HG02885 (cell line): ENCODE measurements around the gene DUSP10.

Experiments
- ATAC-seq: cut with Tn5 transposase; IDR thresholded peaks from one replicate; pipeline ENCODE4 v1.9.1; 2021; ENCODE audit warnings: mild to moderate bottlenecking; ENCODE audit not compliant: unreplicated experiment, poor library complexity

Gene DUSP10

DNA sequence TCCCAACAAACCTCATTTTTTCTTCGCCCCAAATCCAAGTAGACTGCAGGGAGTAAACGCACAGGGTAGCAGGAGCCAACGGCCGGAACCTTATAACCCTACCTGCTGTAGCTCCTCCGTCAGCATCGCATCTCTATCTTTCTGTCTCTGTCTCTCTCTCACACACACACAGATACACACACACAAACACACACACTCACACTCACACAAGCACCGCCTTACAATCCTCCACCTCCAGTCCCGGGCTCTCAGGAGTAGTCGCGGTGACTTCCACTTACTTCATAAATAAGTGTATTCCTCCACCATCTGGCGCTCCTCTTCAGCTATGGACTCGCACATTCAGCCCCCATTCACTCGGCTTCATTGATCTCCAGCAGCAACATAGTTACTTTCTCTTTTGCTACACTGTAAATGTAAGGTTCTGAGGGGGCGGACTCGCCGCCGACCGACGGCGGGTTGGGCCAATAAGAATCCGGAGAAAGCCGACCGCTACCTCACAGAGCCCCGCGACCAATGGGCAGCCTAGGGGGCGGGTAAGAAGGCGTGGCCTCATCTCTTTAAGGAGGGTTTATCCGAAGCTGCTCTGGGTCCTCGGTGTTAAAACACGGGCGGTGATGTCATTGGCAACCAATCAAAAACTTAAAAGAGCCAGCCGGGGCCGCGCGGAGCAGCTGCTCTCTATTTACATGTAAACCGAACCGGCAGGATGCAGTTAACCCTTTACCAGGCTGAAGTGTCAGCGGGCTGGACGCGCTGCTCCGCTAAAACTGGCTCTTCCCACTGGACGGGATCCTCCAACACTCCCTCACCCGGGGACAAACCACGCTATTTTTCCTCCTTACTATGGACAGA, at the start of gene DUSP10:
Gene DUSP10, minus strand, starts transcription at position 387 of the 852 bp plus-strand sequence. CDS start 2,345 bp downstream, outside the sequence.
- peak; percentile 84 for ATAC-seq

DNA sequence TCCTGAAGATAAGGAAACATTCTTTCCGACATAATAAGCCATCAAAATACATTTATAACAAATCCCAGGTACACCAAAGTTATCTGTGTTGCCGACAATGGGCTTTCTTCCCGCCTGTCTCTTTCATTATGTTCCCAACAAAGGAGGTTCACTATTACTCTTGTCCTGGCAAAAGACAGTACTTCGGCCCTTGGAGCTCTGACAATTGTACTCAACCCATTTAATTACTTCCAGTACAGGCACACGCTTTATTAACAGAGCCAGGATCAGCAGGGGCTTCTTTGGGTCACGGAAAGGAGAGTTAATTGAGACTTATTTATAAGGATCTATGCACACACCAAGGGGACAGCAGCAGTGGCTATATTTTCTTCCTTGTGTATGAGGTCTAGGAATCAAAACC, 46.6 kb upstream of the DUSP10 start:
- ATAC-seq = no peak

DNA sequence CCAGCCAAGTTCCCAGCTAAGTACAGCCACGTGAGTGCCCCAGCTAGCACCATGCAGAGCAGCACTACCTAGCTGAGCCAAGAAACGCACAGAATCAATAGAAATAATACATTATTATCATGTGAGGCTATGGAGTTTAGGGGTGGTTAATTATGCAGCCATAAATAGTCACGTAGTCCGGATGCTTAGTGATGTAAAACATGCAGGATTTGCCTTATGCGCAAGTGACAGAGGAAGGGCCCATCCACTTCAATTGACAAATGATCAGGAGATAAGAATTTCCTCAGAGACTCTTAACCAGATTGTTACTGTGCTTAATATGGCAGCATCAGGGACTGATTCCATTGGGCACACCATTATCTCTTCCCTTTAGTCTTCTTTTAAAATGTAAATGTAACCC, 44.8 kb upstream of the DUSP10 start:
- no peak for ATAC-seq

DNA sequence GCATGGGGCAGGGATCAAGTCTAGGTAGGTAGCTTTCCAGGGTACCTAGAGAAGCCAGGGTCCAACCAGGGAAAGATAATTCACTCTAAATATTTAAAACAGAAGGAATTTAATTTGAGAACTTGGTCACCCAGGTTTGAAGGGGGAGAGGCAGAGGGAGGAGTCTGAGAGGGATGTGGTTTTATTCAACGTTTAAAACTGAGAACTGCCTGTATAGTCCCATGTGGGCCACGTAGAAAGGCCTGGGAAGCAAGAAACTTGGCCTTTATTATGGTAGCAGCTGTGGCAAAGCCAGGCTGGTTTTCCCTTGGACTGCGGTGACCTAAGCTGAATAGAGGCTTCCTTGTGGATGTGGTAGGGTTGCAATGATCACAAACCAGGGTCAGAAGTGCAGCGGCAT, 42.0 kb upstream of the DUSP10 start:
- ATAC-seq = no peak

DNA sequence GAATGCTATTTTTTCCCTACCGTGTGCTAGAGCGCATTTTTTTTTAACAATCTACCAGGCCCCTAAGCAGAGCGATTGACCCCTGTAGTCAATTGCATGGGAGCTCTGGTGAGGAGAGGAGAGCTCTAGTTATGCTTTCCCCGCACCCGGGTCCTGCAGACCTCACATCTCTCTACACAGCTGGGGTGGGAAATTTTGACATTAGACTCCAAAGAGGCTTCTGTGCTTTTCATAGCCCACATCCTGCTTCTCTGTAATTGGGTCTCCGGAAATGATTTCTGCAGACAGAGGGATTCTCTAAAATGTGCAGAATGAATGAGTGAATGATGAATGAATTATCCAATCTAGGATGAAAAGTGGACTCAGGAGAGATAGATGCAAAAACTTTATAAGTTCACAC, 41.5 kb upstream of the DUSP10 start:
- ATAC-seq = no peak

DNA sequence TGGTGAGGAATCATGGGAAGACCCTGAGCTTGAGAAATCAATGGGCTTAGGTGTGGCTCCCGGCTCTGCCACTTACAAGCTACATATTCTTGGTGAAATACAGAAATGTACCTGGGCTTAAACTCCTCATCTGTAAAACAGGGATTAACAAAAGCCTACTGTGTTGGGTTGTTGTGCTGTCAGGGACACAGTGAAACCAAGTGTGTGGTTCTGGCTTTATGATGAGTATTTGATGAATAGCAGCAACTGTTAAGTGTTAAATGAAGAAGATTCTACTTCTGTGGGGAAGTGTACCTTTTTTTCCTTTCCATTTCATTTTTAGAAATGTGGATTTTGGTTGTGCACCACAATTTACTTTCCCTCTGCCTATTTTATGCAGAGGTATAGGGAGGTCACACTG, 41.1 kb upstream of the DUSP10 start:
- no peak for ATAC-seq

DNA sequence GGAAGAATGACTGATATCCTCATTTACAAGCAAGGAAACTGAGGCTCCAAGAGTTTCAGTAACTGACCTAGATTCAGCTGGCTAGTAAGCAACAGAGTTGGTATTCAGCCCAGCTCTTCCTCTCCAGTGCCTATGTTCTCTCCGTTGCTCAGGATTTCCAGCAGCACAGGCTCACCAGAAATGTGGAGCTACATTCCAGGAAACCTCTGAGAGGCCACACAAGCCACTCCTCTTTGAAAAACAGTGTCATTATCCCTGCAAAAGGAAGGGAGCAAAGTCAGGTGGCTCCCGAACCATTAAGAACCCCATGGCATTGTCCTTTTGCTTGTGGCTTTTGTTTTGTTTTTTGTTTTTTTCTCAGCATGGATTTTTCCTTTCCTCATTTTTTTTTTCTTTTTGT, 40.6 kb upstream of the DUSP10 start:
- ATAC-seq = no peak

DNA sequence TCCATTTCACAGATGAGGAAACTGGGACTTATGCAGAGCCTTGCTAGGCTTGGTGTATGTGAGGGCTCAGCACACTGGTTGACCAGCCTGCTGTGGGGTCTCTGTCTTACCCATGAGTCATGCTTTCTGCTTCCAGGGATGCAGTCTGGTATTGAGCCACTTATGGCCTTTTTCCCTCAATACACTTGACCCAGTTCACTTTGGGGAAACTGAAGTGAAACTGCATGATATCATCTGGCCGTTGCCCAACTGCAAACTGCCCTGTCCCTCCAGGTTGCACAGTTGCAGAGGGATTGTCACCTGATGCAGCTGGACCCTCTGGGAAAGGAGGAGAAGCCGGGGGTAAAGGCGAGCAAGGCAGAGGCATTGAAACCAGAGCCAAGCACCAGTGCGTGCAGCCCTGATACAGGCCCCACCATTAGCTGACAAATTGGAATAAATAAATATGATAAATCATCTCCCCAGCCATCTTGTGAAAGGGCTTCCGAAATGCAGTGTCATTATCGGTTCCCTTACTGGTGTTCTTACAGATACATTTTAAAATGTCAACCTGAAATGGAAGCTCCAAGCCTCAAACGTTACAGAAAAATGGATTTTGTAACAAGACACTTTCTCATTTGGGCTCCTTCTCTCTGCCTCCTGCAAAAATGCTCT, 39.3 kb upstream of the DUSP10 start:
- ATAC-seq = no peak

DNA sequence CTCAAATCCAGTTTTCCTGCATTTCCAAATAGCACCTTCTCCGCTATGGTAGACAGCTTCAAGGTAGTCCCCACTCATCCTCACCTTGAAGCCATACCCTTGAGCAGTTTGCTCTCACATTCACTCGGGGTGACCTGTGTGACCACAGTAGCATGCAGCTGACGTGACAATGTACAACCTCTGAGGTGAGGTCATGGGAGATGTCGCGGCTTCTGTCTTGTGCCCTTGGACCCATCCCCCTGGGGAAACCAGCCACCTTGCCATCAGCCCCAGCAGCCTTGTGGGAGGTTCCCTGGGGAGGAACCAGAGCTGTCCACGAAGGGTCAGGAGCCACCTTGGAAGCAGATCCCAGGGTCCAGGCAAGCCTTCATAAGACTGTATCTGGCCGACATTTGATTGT, 38.3 kb upstream of the DUSP10 start:
- no peak for ATAC-seq

DNA sequence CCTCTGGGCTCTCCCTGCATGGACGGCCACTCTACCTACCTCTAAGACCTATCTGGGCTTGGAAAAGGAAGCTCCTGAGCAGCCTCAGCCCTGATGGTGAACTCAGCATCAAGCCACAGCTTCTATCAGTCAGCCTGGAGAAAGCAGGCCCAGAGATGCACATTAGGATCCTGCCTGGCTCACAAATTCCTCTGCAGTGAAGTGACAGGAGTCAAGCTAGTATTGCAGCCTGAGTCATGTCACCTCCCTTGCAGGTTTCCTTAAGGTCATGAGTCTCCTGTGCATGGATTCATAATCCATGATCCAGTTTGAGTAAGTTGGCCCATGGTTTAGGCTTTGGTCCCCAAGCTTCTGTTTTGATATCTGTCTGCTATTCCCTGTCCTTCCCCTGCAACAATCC, 37.9 kb upstream of the DUSP10 start:
- no peak for ATAC-seq

DNA sequence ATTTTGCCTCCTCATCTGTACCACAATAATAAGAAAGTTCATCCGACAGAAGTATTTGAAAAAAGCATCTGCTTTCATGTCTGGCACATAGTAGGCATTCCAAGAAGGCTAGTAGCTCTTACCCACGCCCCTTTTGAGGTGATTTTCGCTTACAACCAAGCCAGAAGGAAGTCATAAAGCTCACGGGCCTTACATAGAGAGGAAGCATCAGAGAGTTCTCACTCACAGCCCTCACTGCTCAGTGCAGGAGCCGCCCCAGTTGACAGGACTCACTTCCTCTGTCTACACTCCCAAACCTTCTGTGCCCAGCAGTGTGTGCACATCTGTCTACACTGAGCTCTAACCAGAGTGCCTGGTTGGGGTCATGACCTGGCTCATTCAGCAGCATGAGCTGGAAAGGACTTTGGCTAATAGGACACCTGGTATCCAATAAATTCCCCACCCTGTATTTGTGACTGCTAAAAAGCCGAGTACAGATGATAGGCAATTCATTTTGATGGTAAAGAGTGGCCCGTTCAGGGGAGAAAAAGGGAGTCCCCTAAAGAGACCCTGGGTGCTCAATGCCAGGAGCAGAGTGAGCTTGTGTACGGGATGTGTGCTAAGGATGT, 36.8 kb upstream of the DUSP10 start:
- ATAC-seq = peak; percentile 33

DNA sequence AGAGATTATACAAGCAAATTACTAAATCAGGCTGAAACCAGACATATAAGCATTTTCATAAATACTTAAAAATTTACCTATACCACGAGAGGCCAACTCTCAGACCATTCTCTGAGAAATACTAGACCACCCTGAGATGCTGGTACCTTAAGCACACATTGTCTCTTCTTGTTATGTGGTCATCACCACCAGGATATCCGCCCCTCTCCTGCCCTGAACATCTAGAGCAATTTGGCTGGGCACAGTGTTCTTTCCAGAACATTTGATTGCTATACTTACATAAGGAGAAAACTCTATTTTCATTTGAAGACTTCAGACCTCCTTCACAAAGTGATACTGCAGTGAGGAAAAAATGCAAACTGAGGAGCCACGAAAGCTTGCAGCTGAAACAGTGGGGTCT, 36.2 kb upstream of the DUSP10 start:
- peak; percentile 23 for ATAC-seq

DNA sequence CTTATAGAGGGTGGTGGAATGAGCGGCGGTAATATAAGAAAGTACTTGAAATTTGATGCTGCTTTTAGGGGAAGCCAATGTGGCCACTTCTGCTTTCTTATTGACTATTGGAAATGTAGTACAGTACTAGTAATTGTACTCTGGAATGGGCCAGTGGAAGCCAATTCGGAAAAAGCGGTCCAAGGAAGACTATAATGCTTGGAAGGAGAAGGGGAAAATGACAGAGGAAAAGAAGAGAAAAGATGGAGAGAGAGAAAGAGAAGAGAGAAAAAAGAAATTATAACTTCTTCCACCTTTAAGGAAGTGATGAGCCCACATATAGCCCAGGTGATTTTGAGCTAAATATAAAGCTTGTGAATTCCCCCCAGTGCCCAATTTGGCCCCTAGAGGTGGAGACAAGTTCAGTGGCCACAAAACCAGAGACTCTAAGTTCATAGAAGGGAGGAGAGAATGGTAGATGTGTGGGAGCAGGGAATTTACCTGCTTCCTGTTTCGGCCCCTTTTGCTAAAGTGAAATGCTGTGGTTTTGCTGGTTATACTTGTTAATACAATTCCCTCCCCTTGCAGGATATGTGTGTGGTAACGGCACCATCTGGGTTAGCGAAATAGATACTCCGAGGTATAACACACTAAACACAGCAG, 35.7 kb upstream of the DUSP10 start:
- ATAC-seq = peak; percentile 72

DNA sequence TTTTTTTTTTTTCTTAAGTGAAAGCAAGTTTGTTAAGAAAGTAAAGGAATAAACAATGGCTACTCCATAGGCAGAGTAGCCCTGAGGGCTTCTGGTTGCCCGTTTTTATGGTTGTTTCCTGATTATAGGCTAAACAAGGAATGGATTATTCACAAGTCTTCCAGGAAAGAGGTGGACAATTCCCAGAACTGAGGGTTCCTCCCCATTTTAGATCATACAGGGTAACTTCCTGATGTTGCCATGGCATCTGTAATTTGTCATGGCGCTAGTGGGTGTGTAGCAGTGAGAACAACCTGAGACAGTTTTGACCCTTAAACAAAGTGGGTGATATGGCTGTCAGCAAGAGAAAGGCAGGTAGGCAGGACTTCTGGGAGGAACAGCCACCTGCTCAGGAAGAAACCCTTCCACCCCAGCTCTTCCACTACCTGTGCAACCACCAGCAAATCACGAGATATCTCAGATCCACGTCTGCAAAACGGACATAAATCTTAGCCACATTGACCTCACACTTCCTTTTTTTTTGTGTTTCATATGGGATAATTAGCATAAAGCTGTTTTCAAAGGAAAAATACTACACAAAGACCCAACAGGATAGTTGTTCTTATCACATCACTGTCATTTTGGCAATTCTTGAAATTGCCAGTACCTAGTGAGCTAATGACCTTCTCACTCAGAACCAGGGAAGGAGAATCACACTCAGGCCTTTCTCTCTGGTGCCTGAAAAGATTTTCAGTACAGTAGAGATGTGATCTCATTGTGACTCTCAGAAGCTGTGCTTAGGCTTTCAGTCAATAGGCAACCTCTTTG, 34.8 kb upstream of the DUSP10 start:
- peak; percentile 38 for ATAC-seq

DNA sequence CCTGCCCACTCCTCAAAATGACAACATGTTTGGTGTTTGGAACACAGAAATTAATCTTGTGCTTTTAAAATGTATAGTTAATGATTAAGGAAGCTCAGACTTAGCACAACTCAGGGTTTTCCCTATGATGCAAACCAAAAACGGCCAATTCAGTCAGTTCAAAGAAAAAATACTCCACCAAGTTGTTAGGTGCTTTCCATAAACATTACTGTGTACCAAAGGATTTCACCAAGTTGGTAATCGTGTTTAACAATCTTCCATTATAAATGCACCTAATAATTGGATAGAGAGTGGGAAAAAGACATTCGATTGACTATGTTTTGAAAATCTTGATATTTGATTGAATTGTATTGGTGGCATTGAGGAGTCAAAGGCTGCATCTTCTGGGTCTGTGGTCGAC, 33.3 kb upstream of the DUSP10 start:
- no peak for ATAC-seq

DNA sequence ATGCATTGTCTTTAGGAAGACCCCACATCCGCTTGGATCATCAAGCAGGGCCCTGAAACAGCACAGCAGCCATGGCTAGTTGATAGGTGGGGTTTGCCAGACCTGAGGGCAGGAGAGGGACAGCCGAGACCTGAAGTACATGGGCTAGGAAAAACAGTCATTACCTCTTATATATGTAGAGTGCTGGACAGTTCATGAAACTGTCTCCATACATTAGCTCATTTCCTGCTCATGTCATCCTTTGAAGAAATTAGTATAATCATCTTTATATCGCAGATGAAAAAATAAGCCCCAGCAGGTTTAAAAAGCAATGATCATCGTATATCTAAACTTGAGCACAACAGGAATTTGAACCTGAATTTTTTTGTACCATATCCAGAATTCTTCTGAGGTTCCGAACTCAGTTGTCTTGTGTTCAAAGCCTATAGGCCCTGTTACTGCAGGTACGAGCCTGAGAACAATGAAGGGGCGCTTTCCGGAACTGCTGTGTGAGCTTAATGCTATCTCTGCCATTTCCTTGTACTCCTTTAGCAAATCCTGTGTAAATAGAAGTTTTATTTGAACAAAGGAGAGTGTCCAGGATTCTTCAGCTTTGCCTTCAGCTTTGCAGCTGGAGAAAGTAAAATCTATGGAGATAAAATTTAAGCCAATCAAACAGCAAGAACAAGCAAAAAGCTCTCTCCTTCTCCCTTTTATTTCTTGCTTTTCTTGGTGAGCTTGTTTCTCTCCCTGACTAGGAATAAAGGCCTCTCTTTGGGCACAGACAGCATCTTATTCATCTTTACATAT, 32.4 kb upstream of the DUSP10 start:
- ATAC-seq = no peak

DNA sequence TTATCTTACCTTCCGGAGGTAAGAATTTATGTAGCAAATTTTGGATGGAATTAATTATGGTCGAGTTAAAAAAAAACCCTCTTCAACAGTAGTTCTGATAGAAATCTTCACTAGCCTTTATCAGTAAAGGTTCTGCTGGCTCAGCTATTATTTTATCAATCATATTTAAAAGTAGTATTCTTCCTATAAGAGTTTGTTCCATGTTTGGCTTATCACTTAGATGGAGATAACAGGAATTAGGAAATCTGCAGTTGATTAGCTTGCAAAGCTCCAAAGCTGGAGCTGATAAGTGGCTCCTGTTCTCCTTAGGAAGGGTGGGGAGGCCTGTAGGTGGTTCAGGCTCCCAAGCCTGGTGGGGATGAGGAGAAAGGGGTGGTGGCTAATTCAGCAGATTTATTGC, 31.5 kb upstream of the DUSP10 start:
- ATAC-seq = no peak

DNA sequence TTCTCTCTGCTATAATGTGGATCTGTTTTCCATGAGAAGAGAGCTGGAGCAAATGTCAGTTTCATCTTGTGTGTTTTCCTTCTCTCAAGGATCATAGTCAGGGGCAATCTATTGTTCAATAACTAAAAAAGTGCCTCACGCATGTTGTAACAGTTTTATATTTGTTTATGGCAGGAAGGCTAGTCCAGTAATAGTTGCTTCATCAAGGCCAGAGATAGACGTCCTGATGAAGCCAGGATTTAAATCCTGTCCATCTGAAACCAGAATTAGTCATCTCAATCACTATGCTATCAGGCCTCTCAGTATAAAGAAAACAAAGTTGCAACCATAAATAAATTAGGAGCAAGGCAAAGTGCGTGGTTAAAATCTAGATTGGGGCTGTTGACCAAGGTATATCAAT, 30.2 kb upstream of the DUSP10 start:
- ATAC-seq = no peak

DNA sequence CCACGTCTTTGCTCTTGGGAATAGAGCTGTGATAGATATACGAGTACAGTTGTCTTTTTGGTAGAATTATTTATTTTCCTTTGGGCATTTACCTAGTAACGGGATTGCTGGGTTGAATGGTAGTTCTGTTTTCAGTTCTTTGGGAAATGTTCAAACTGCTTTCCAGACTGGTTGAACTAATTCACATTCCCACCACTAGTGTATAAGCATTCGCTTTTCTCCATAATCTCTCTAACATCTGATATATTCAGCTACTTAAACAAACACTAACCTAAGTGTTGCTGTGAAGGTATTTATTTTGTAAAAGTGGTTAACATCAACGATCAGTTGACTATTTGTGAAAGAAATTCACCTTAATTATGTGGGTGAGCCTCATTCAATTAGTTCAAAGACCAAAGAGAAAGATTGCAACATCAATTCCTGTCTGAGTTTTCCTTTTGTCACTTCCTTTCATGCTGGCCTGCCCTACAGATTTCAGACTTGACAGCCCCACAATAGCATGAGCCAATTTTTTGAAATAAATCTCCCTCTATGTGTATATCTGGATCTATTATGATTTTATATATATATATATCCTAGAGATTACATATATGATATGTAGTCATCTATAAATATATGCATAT, 26.7 kb upstream of the DUSP10 start:
- ATAC-seq = no peak
